HG02884 (cell line): Measurements from ENCODE around the gene METRNL.

Source experiments
- ATAC-seq: cut with Tn5 transposase; IDR thresholded peaks from one replicate; pipeline ENCODE4 v1.9.1; 2021; ENCODE audit warnings: mild to moderate bottlenecking, moderate library complexity; ENCODE audit not compliant: unreplicated experiment

The METRNL gene

GRCh38 chr17:83103943-83104311 is 24.5 kb downstream of the METRNL start:
- ATAC-seq, result no peak

- ATAC-seq, result no peak
These were observed 25.4 kb downstream of the METRNL start for GRCh38 chr17:83104577-83105505.

GRCh38 chr17:83105512-83105911 is 26.1 kb downstream of the METRNL start:
- ATAC-seq, result no peak

- no peak for ATAC-seq
These were observed 26.7 kb downstream of the METRNL start for GRCh38 chr17:83106056-83106588.

GRCh38 chr17:83106913-83107655 is 27.7 kb downstream of the METRNL start:
- no peak for ATAC-seq

GRCh38 chr17:83107656-83108048 is 28.2 kb downstream of the METRNL start:
- no peak for ATAC-seq

DNA sequence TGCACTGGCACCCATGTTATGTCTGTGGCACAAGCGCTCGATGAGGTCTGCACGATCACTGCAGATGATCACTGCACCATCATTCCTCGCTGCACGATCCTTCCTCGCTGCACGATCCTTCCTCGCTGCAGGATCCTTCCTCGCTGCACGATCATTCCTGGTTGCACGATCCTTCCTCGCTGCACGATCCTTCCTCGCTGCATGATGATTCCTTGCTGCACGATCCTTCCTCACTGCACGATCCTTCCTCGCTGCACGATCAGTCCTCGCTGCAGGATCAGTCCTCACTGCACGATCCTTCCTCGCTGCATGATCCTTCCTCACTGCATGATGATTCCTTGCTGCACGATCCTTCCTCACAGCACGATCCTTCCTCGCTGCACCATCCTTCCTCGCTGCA is 29.3 kb downstream of the METRNL start:
- no peak for ATAC-seq

- no peak for ATAC-seq
These were observed 30.0 kb downstream of the METRNL start for GRCh38 chr17:83109386-83109785.

DNA sequence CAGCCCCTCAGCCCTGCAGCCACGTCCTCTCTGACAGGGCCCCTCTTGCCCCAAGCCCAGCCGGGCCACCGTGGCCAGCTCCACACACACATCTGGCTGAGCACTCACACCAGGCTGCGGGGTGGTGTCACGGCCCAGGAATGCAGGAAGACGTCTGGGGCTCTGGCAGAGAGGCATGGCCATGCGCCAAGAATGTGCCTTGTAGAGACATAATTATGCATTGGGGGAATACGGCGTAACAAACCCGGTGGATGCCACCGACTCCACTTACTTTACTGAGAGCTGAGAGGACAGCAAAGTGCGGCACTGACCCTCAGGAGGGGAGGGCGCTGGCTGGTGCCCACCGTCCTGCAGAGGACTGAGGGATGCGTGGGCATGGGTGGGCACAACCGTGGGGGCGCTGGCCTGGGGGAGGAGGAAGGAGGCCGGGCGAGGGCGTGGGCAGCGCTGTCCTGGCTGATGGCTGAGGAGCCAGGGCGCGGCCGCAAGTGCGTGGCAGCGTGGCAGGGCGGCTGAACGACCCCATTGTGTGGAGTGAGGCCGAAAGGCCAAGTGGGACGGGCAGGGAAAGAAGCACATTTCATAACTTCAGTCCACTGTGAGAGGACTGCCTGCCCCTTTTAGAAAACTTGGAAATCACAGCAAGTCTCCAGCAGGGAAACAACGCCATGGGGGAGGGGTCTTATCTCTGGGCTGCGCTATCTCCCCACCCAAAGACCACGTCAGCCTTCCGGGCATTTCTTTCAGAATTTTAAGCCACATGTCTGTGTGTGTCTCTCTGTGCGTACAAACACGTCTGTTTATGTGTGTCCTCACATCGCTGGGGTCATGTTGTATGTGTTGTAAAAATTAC is 30.6 kb downstream of the METRNL start:
- ATAC-seq, result no peak

GRCh38 chr17:83110735-83111134 is 31.3 kb downstream of the METRNL start:
- ATAC-seq, result no peak

DNA sequence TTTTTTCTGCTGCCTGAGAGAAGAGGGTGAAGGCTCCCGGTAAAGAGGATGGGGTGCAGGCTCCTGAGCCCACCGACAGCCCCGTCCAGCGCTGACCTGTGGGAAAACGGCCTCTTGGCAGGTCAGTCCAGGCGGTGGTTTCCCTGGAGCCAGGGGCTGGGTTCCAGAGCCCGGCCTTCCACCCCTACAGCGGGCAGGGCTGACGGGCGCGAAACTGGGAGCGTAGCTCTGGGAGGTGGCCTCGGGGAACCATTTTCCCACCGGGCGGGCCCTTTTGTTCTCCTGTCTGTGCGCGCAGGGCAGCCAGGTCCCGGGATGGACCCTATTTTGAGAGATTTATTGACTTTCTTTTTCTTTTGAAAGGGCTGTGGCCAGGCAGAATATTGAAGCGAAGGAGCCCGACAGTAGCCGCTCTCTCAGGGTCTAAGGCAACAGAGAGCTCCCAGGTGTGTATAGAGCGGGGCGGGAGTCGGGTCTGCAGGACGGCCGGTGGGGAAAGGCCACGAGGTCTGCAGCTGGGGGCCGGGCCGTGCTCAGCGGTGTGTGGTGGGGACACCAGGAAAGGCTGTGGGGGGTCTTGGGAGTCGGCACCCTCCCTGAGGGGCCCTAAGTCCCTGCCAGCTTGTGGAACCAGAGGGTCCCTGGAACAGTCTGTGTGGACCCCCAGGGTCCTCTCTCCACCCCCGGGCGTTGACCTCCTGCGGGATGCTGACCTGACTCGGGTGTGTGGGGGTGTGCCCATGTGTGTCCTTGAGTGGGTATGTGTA is 32.3 kb downstream of the METRNL start:
- ATAC-seq, result no peak

DNA sequence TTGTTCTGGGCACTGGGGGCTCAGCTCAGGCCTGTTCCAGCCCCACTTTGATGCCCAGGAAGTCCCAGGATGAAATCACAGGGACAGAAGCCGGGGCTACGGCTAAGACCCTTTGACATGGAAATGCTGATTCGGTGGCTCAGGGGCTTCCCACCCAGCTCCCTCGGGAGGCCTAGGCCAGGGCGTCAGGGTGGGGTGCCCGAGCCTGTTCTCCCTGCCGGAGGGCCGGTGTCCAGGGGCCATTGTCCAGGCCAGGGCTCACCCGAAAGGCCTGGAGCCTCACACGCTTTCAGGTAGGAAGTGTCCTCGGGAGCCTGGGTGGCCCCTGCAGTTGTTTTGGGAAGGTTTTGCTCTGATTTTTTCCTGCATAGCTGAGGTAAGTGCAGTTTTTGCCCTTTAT is 34.0 kb downstream of the METRNL start:
- no peak for ATAC-seq

DNA sequence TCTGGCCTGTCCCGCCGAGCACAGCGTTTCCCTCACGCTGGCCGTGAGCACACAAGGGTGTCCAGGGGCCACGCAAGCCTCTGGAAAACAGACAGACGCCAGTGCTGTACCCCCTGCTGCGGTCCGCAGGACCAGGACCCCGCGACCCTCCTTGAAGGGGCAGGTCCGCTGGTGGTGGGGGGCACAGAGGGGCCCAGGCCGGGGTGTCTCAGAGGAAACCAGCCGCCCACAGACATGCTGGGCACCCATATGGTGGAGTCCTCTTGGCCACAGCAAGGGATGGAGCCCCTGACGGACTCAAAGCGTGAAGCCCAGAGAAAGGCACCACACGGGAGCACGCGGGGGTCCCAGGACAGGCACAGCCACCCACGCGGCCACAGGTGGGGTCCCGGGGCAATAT is 34.4 kb downstream of the METRNL start:
- no peak for ATAC-seq

DNA sequence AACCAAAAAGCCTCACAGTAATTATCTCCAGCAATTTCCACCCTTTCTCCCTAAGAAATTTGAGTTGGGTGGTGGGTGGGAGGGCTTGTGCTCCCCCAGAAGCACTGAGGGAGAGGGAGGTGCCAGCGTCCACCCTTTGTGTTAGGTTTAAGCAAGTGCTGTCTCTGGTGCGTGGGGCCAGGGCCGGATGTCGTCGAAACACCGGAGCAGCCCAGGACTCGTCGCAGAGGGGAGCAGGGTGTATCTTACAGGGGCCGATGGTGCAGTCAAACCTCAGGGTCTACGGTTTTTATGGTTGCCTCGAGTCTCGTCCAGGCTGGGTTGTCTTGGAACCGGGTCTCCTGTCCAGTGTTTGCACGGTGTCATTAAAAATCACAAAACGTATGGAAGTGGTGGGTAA is 35.3 kb downstream of the METRNL start:
- no peak for ATAC-seq

- no peak for ATAC-seq
These were observed 35.8 kb downstream of the METRNL start for GRCh38 chr17:83115202-83115651.

- no peak for ATAC-seq
These were observed 36.4 kb downstream of the METRNL start for GRCh38 chr17:83115832-83116231.

GRCh38 chr17:83116311-83116771 is 36.9 kb downstream of the METRNL start:
- no peak for ATAC-seq

DNA sequence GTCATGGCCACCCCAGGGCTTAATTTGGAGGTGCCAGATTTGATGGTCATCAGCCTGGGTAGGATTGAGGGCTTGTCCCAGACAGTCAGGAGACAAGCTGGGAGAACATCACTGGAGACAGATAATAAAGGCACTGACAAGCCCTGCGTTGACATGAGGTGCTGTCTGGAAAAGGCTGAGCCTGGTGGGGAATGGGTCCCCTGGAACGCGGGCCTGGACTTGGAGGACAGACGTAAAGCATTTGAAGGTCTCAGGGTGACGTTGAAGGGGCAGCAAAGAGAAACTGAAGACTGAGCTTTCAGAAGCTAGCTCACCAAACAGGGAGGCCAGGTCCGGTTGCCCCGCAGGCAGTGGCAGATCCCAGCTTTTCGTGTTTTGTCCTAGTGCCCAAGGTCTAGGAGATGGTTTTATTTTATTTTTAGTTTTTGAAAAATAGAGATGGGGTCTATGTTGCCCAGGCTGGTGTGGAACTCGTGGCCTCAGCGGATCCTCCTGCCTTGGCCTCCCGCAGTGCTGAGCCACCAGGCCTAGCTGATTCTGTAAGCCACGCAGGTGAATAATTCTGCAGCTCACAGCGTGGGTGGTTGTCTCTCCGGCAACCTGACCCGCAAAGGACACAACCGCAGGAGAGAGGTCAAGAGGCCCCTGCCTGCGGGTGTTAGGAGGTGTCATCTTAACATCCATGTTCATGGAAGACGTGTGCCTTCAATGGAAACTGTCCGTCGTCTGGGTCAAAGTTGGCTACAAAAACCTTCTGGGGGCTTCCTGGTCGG is 37.6 kb downstream of the METRNL start:
- no peak for ATAC-seq

DNA sequence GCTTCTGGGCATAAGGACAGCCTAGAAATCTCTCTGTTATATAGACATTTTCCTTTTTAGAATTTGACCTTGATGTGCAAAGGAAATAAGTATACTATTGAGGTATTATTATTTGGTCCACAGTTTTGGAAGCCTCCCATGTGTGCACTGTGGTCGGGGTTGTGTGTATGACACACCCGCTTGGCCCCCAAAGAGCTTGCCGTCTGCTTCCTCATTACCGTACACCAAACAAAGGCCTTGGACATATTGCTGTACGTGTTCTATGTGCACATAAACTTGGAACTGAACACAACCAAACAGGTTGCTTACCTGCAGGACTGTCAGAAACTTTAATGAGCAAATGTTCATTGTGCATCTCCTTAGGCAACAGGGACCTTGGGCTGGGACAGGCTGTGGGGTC is 38.2 kb downstream of the METRNL start:
- no peak for ATAC-seq
